Right forelimb (tissue), 1 donor: ENCODE measurements around the gene ARSJ.
"Not testable (repeated sequence)": the region's sequence is repeated elsewhere in the genome, so short reads cannot be mapped to it uniquely, and the experiment has no call there.

ENCODE experiments used
- DNase-seq: peaks from one replicate; pipeline ENCODE4 v3.0.0-alpha.2; 2018

The ARSJ gene

GRCh38 chr4:113979148-113979904 is at the start of gene ARSJ:
ARSJ (minus strand) TSS chr4:113979647; CDS start chr4:113978834, 813 bp downstream.
- peak; percentile 87 for DNase-seq

- no peak for DNase-seq
These were observed 48.6 kb upstream of the ARSJ start for GRCh38 chr4:114028071-114028470.

DNA sequence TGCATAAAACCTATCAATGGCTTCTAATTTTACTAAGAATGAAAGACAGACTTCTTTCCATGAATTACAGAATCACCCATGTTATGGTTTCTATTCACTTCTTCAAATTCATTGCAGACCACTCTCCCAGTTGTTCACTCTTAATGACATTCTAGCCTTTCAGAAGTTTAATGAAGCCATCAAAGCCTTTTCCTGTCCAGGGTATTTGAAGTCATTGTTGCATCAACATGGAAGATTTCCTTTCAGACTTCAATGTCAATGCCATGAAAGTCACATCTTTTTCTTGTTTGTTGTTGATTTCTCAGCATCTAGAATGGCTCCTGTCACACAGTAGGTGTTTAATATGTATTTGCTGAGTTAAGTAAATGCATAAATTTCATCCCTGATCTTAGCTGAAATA is 48.1 kb upstream of the ARSJ start:
- DNase-seq: no peak

GRCh38 chr4:114026447-114026846 is 47.0 kb upstream of the ARSJ start:
- no peak for DNase-seq

GRCh38 chr4:114025176-114025777 is 45.8 kb upstream of the ARSJ start:
- no peak for DNase-seq

GRCh38 chr4:114021451-114021850 is 42.0 kb upstream of the ARSJ start:
- no peak for DNase-seq

GRCh38 chr4:114019969-114020358 is 40.5 kb upstream of the ARSJ start:
- DNase-seq: no peak

GRCh38 chr4:114019276-114019968 is 40.0 kb upstream of the ARSJ start:
- no peak for DNase-seq

DNA sequence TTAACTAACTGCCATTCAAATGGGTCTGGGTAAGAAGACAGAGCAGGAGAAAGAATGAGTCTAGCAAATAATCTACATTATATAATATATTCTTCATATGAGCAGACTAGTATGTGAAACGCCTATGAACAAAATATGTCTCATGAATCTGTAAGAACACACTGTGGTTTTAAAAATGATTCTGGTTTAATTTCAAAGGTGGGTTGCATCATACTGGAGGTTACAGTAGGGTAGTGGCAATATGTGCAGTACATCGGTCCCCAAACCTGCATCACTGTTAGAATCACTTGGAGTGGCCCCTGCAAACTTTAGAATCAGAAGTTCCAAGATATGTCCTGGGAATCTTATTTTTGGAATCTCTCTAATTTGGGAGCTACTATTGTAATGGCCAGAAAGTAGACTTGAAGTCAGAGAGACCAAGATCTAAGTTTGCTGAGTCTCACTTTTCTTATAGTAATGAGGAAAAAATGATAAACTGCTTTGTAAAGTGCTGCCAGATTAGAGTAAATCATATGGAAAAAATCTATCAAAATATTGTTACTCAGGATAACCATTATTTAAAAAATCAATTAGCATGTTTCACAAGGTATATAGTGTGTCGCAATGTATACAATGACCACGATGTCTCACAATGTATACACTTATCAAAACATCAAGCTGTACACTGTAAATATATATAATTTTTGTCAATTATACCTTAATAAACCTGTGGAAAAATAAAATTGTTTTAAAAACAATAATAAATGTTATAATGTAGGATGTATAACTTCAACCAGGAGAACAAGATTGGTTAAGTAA is 37.9 kb upstream of the ARSJ start:
- no peak for DNase-seq

DNA sequence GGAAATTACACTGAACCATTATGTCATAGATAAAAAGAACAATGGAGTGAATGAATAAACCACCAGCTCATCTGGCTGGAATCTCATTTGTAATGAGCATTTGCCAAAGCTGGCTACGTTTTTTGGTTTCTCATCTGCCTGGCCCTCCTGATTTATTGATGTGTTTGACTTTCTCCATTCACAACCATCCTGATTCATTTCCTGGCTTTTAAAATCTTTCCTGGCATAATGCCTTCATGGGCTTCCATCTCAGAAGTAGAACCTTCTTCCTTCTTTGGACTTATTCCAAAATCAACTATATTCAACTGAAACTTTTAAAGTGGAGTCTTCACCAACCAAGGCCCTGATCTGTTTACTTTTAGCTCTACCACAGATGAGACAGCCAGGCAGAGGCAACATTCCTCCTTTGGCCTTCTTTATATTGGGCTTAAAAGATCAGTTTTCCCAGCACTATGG is 36.0 kb upstream of the ARSJ start:
- no peak for DNase-seq

GRCh38 chr4:114013201-114013600 is 33.8 kb upstream of the ARSJ start:
- DNase-seq: not testable (repeated sequence)

DNA sequence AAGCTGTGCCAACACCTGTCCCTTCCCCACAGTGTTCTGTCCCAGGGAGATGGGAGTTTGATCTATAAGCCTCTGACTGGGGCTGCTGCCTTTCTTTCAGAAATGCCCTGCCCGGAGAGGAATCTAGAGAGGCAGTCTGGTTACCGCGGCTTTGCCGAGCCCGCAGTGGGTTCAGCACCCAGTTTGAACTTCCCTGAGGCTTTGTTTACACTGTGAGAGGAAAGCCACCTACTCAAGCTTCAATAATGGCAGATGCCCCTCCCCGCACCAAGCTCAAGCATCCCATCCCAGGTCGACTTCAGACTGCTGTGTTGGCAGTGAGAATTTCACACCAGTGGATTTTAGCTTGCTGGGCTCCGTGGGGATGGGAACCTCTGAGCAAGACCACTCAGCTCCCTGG is 33.3 kb upstream of the ARSJ start:
- DNase-seq: no peak

GRCh38 chr4:114005569-114006442 is 26.4 kb upstream of the ARSJ start:
- DNase-seq: no peak

DNA sequence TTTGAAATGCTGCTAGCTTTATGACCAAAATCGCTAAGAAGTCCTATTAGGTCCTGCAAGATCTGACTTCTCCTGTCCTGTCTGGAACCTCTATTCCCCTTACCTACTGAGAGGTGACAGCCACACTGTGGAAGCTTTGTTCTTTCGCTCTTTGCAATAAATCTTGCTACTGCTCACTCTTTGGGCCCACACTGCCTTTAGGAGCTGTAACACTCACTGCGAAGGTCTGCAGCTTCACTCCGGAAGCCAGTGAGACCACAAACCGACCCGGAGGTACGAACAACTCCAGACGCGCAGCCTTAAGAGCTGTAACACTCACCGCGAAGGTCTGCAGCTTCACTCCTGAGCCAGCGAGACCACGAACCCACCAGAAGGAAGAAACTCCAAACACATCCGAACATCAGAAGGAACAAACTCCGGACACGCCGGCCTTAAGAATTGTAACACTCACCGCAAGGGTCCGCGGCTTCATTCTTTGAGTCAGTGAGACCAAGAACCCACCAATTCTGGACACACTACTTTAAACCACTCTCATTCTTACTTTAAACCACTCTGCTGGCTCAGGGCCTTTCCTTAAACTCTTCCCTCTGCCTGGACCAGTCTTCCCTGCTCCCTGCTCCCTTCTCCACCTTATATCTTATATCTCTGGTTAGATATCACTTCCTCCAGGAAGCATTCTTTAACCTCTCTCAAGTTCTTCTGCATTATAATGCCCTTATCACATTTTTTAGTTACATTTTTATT is 25.2 kb upstream of the ARSJ start:
- DNase-seq: not testable (repeated sequence)

DNA sequence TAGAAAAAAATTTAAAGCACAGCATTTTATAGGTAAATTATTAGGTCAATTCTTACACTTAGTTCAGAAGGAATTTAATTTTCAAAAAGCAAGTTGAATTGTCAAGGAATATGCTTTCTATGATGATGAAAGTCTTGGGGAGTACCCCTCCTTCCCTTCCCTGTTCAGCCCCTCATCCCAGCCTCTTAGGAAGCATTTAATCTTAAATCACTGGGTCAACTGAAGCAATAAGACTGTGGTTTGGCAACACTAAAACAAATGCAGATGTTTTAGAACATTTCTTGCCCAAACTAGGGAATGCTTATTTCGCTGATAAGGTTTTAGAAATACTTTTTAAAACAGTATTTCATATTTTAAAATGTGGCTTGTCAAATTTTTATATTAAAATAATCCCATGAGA is 19.1 kb upstream of the ARSJ start:
- no peak for DNase-seq

DNA sequence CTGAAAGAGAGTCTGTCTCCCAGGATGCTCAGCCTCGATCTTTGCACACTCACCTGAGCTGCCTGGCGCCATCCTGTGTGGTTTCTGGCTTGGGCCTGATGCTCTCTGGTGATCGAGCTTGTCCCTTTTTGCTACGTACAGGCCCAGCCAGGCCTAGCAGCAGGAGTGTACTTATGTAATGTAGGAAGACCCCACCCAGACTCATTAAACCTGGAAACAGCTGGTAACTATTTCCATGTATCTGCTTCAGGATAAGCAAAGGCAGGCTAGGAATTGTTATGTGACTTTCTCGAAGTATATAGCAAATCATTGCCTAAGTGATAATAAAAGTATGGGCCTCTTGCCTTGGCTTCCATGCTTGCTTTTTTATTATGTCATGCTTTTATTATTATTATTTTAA is 18.6 kb upstream of the ARSJ start:
- no peak for DNase-seq

DNA sequence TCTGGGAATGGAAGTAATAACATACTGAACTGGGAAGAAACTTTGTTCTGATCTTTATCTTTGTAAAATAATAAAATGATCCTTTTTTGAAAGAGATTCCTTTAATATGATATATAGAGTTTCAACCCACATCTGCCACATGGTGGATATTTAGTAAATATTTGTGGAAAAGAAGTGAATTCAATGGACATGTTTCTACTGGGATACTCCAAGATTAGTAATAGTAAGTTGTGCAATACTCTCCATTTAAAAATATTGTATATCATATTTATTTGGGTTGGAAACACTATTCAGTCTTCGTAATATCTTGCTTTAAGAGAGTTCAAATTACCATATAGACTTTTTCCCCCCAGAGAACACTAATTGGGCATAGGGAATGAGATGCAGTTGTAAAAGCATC is 17.8 kb upstream of the ARSJ start:
- no peak for DNase-seq

DNA sequence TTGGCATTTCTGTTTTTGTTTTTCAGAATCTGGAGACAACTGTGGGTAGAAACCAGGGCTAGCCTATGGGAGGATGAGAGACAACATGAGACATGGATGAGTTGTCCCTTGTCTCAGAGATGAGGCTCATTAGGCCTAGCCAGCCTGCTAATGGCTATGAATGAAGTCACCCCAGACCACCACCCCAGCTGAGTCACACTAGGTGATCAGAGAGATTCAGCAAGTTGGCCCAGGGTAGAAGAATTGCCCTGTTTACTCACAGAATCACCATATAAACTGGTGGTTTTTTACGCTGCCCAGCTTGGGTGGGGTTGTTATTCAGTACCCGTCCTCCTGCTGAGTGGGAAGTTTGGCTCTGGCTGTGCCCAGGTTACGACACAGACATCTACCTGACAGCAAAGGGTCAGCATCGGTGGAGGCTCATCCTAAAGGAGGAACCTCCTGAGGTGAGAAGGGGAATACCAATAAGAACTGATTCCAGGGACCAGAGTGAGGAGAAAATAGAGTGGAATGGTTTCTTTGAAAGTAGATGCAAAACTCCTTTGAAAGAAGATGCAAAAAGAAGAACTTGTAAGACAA is 17.2 kb upstream of the ARSJ start:
- no peak for DNase-seq

GRCh38 chr4:113993887-113994286 is 14.4 kb upstream of the ARSJ start:
- DNase-seq: no peak

- DNase-seq: no peak
These were observed 11.4 kb upstream of the ARSJ start for GRCh38 chr4:113990886-113991285.

DNA sequence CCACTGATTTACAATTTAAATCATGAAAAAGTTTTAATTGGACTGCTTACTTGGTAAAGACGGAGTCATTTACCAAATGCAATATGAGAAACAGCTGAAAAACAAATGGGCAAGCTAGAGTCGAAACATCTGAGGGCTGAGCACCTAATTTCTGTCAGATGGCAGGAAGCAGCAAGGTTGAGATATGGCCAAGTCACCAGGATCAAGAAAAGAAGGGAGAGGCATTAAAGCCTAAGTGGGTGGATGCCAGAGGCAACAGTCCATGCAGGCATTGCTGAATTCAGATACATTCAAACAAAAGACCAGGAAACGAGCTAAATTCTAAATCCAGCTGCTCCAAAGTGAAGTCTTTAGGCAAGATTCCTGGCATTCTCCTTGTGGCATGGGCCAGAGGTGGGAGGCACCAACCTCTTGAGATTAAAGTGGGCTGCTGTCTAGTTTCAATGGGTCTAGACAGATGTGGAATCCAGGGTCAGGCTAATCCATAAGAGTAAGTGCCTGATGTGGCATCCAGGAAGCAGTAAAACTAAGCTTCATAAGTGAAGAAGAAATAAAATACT is 8.0 kb upstream of the ARSJ start:
- DNase-seq: no peak
